ENCODE results near the gene DEAF1.
"Not testable (repeated sequence)": the region's sequence is repeated elsewhere in the genome, so short reads cannot be mapped to it uniquely, and the experiment has no call there.

Gene DEAF1

GRCh38 chr11:686451-687243 lies 8.4 kb downstream of the DEAF1 start:
- no peak for DNase-seq (ENCODE audit: extremely low read depth in 1 of 2, low read depth in 1 of 2)

GRCh38 chr11:680970-681369 lies 14.1 kb downstream of the DEAF1 start:
- peak; percentile 20 to 47 for DNase-seq (ENCODE audit: extremely low read depth in 1 of 2, low read depth in 1 of 2)

- DNase-seq (ENCODE audit: extremely low read depth in 1 of 2, low read depth in 1 of 2): no peak
Observed at GRCh38 chr11:680476-680875, 14.5 kb downstream of the DEAF1 start.

- DNase-seq (ENCODE audit: extremely low read depth in 1 of 2, low read depth in 1 of 2): no peak
Observed at GRCh38 chr11:679271-680207, 15.5 kb downstream of the DEAF1 start.

- no peak for DNase-seq (ENCODE audit: extremely low read depth in 1 of 2, low read depth in 1 of 2)
Observed at GRCh38 chr11:678297-678696, 16.7 kb downstream of the DEAF1 start.

- no peak for DNase-seq (ENCODE audit: extremely low read depth in 1 of 2, low read depth in 1 of 2)
Observed at GRCh38 chr11:674406-674805, 20.6 kb downstream of the DEAF1 start.

GRCh38 chr11:673866-674265 lies 21.2 kb downstream of the DEAF1 start:
- no peak for DNase-seq (ENCODE audit: extremely low read depth in 1 of 2, low read depth in 1 of 2)

GRCh38 chr11:665704-666281 lies 29.2 kb downstream of the DEAF1 start:
- DNase-seq (ENCODE audit: extremely low read depth in 1 of 2, low read depth in 1 of 2): no peak

- no peak for DNase-seq (ENCODE audit: extremely low read depth in 1 of 2, low read depth in 1 of 2)
Observed at GRCh38 chr11:665062-665703, 29.8 kb downstream of the DEAF1 start.

GRCh38 chr11:662689-663274 lies 32.2 kb downstream of the DEAF1 start:
- DNase-seq (ENCODE audit: extremely low read depth in 1 of 2, low read depth in 1 of 2): peak in 1 of 2 donors; percentile 18

- no peak for DNase-seq (ENCODE audit: extremely low read depth in 1 of 2, low read depth in 1 of 2)
Observed at GRCh38 chr11:660681-661444, 34.2 kb downstream of the DEAF1 start.

- DNase-seq (ENCODE audit: extremely low read depth in 1 of 2, low read depth in 1 of 2): no peak
Observed at GRCh38 chr11:660281-660680, 34.7 kb downstream of the DEAF1 start.

GRCh38 chr11:659532-660085 lies 35.4 kb downstream of the DEAF1 start:
- DNase-seq (ENCODE audit: extremely low read depth in 1 of 2, low read depth in 1 of 2): no peak

- no peak for DNase-seq (ENCODE audit: extremely low read depth in 1 of 2, low read depth in 1 of 2)
Observed at GRCh38 chr11:657691-658126, 37.3 kb downstream of the DEAF1 start.

GRCh38 chr11:656866-657265 lies 38.2 kb downstream of the DEAF1 start:
- no peak for DNase-seq (ENCODE audit: extremely low read depth in 1 of 2, low read depth in 1 of 2)

GRCh38 chr11:656426-656825 lies 38.6 kb downstream of the DEAF1 start:
- DNase-seq (ENCODE audit: extremely low read depth in 1 of 2, low read depth in 1 of 2): no peak

GRCh38 chr11:655036-655726 lies 39.8 kb downstream of the DEAF1 start:
- no peak for DNase-seq (ENCODE audit: extremely low read depth in 1 of 2, low read depth in 1 of 2)

- not testable (repeated sequence) for DNase-seq (ENCODE audit: extremely low read depth in 1 of 2, low read depth in 1 of 2)
Observed at GRCh38 chr11:654444-654843, 40.6 kb downstream of the DEAF1 start.

GRCh38 chr11:653837-654236 lies 41.2 kb downstream of the DEAF1 start:
- no peak for DNase-seq (ENCODE audit: extremely low read depth in 1 of 2, low read depth in 1 of 2)
